ENCODE results near the gene CA11.

DNA sequence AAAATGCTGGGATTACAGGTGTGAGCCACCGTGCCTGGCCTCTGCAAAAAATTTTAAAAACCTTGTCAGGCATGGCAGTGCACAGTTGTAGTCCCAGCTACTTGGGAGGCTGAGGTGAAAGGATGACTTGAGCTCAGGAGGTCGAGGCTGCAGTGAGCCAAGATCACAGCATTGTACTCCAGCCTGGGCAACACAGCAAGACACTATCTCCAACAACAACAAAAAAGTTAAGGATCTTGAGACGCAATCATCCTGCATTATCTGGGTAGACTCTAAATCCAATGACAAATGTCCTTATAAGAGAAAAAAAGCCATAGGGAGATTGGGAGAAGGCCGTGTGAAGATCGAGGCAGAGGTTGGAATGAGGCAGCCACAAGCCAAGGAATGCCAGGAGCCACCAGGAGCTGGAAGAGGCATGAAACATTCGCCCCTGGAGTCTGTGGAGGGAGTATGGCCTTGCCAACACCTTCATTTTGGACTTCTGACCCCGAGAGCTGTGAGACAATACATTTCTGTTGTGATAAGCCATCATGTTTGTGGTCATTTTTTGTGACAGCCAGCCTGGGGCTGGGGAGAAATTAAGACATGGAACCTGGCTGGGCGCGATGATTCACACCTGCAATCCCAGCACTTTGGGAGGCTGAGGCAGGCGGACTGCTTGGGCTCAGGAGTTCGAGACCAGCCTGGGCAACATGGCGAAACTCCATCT is 5.1 kb upstream of the CA11 start:
- TF ChIP-seq, protein P1, sequence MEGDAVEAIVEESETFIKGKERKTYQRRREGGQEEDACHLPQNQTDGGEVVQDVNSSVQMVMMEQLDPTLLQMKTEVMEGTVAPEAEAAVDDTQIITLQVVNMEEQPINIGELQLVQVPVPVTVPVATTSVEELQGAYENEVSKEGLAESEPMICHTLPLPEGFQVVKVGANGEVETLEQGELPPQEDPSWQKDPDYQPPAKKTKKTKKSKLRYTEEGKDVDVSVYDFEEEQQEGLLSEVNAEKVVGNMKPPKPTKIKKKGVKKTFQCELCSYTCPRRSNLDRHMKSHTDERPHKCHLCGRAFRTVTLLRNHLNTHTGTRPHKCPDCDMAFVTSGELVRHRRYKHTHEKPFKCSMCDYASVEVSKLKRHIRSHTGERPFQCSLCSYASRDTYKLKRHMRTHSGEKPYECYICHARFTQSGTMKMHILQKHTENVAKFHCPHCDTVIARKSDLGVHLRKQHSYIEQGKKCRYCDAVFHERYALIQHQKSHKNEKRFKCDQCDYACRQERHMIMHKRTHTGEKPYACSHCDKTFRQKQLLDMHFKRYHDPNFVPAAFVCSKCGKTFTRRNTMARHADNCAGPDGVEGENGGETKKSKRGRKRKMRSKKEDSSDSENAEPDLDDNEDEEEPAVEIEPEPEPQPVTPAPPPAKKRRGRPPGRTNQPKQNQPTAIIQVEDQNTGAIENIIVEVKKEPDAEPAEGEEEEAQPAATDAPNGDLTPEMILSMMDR (conservative IDR thresholded peaks at IDR 0.05; ENCODE audit: low read depth in 2 of 2), result no peak
- TF ChIP-seq EZH2phosphoT487 (IDR thresholded peaks at IDR 0.05; ENCODE audit: unreplicated experiment), result no peak
- no peak for TF ChIP-seq JUNB (IDR thresholded peaks at IDR 0.05; ENCODE audit: unreplicated experiment)
- TF ChIP-seq EZH2 (IDR thresholded peaks at IDR 0.05; ENCODE audit: low read depth, unreplicated experiment), result no peak
- TF ChIP-seq POLR2AphosphoS5 (IDR thresholded peaks at IDR 0.05; ENCODE audit: low read depth), result no peak
- no peak for TF ChIP-seq STAT1 (IDR thresholded peaks at IDR 0.05; ENCODE audit: unreplicated experiment)
- no peak for TF ChIP-seq CREB1 (CRISPR knock-in tag; IDR thresholded peaks at IDR 0.05; ENCODE audit: low read depth)
- no peak for TF ChIP-seq NANOG (IDR thresholded peaks at IDR 0.05; ENCODE audit: borderline replicate concordance)
- TF ChIP-seq, protein P2, sequence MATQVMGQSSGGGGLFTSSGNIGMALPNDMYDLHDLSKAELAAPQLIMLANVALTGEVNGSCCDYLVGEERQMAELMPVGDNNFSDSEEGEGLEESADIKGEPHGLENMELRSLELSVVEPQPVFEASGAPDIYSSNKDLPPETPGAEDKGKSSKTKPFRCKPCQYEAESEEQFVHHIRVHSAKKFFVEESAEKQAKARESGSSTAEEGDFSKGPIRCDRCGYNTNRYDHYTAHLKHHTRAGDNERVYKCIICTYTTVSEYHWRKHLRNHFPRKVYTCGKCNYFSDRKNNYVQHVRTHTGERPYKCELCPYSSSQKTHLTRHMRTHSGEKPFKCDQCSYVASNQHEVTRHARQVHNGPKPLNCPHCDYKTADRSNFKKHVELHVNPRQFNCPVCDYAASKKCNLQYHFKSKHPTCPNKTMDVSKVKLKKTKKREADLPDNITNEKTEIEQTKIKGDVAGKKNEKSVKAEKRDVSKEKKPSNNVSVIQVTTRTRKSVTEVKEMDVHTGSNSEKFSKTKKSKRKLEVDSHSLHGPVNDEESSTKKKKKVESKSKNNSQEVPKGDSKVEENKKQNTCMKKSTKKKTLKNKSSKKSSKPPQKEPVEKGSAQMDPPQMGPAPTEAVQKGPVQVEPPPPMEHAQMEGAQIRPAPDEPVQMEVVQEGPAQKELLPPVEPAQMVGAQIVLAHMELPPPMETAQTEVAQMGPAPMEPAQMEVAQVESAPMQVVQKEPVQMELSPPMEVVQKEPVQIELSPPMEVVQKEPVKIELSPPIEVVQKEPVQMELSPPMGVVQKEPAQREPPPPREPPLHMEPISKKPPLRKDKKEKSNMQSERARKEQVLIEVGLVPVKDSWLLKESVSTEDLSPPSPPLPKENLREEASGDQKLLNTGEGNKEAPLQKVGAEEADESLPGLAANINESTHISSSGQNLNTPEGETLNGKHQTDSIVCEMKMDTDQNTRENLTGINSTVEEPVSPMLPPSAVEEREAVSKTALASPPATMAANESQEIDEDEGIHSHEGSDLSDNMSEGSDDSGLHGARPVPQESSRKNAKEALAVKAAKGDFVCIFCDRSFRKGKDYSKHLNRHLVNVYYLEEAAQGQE (IDR thresholded peaks at IDR 0.05; ENCODE audit: unreplicated experiment), result no peak
- TF ChIP-seq, protein P3, sequence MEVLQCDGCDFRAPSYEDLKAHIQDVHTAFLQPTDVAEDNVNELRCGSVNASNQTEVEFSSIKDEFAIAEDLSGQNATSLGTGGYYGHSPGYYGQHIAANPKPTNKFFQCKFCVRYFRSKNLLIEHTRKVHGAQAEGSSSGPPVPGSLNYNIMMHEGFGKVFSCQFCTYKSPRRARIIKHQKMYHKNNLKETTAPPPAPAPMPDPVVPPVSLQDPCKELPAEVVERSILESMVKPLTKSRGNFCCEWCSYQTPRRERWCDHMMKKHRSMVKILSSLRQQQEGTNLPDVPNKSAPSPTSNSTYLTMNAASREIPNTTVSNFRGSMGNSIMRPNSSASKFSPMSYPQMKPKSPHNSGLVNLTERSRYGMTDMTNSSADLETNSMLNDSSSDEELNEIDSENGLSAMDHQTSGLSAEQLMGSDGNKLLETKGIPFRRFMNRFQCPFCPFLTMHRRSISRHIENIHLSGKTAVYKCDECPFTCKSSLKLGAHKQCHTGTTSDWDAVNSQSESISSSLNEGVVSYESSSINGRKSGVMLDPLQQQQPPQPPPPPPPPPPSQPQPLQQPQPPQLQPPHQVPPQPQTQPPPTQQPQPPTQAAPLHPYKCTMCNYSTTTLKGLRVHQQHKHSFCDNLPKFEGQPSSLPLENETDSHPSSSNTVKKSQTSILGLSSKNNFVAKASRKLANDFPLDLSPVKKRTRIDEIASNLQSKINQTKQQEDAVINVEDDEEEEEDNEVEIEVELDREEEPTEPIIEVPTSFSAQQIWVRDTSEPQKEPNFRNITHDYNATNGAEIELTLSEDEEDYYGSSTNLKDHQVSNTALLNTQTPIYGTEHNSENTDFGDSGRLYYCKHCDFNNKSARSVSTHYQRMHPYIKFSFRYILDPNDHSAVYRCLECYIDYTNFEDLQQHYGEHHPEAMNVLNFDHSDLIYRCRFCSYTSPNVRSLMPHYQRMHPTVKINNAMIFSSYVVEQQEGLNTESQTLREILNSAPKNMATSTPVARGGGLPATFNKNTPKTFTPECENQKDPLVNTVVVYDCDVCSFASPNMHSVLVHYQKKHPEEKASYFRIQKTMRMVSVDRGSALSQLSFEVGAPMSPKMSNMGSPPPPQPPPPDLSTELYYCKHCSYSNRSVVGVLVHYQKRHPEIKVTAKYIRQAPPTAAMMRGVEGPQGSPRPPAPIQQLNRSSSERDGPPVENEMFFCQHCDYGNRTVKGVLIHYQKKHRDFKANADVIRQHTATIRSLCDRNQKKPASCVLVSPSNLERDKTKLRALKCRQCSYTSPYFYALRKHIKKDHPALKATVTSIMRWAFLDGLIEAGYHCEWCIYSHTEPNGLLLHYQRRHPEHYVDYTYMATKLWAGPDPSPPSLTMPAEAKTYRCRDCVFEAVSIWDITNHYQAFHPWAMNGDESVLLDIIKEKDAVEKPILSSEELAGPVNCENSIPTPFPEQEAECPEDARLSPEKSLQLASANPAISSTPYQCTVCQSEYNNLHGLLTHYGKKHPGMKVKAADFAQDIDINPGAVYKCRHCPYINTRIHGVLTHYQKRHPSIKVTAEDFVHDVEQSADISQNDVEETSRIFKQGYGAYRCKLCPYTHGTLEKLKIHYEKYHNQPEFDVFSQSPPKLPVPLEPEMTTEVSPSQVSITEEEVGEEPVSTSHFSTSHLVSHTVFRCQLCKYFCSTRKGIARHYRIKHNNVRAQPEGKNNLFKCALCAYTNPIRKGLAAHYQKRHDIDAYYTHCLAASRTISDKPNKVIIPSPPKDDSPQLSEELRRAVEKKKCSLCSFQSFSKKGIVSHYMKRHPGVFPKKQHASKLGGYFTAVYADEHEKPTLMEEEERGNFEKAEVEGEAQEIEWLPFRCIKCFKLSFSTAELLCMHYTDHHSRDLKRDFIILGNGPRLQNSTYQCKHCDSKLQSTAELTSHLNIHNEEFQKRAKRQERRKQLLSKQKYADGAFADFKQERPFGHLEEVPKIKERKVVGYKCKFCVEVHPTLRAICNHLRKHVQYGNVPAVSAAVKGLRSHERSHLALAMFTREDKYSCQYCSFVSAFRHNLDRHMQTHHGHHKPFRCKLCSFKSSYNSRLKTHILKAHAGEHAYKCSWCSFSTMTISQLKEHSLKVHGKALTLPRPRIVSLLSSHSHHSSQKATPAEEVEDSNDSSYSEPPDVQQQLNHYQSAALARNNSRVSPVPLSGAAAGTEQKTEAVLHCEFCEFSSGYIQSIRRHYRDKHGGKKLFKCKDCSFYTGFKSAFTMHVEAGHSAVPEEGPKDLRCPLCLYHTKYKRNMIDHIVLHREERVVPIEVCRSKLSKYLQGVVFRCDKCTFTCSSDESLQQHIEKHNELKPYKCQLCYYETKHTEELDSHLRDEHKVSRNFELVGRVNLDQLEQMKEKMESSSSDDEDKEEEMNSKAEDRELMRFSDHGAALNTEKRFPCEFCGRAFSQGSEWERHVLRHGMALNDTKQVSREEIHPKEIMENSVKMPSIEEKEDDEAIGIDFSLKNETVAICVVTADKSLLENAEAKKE (CRISPR knock-in tag; IDR thresholded peaks at IDR 0.05), result no peak
- TF ChIP-seq ZNF331 (CRISPR knock-in tag; IDR thresholded peaks at IDR 0.05; ENCODE audit: low read depth), result no peak

All from GM23338 (cell line).